8988T (cell line): ENCODE results near the gene KHDC1L.
A peak's percentile ranks its signal among the peaks of the same experiment; 100 is the strongest.
"Not testable (repeated sequence)": the region's sequence is repeated elsewhere in the genome, so short reads cannot be mapped to it uniquely, and the experiment has no call there.

Source experiments
- DNase-seq: peaks from one replicate; pipeline ENCODE4 v3.0.0; 2011

Gene KHDC1L

GRCh38 chr6:73225396-73225795 is at the start of gene KHDC1L:
TSS of gene KHDC1L (minus strand) at chr6:73225496. CDS start at chr6:73225408, 88 bp downstream.
- no peak for DNase-seq

GRCh38 chr6:73269296-73269695 is 44.0 kb upstream of the KHDC1L start:
- not testable (repeated sequence) for DNase-seq

GRCh38 chr6:73268896-73269295 is 43.6 kb upstream of the KHDC1L start:
- DNase-seq: not testable (repeated sequence)

- no peak for DNase-seq
Measured at GRCh38 chr6:73264446-73264845, 39.1 kb upstream of the KHDC1L start.

- DNase-seq: no peak
Measured at GRCh38 chr6:73263570-73263909, 38.2 kb upstream of the KHDC1L start.

- peak; percentile 74 for DNase-seq
Measured at GRCh38 chr6:73262671-73263569, 37.6 kb upstream of the KHDC1L start, which contains the start of gene KHDC1. TSS of gene KHDC1 (minus strand) at chr6:73263196. CDS start at chr6:73242517, 20,679 bp downstream.

GRCh38 chr6:73258721-73259120 is 33.4 kb upstream of the KHDC1L start:
- DNase-seq: no peak

GRCh38 chr6:73254323-73254722 is 29.0 kb upstream of the KHDC1L start:
- DNase-seq: not testable (repeated sequence)

GRCh38 chr6:73252703-73253102 is 27.4 kb upstream of the KHDC1L start:
- no peak for DNase-seq

- DNase-seq: no peak
Measured at GRCh38 chr6:73250016-73250415, 24.7 kb upstream of the KHDC1L start.

- DNase-seq: no peak
Measured at GRCh38 chr6:73248192-73248903, 23.1 kb upstream of the KHDC1L start.

GRCh38 chr6:73242001-73242400 is 16.7 kb upstream of the KHDC1L start:
- no peak for DNase-seq

- DNase-seq: no peak
Measured at GRCh38 chr6:73240730-73241129, 15.4 kb upstream of the KHDC1L start.

GRCh38 chr6:73236144-73236750 is 11.0 kb upstream of the KHDC1L start:
- no peak for DNase-seq

GRCh38 chr6:73234733-73235132 is 9.4 kb upstream of the KHDC1L start:
- DNase-seq: no peak

- DNase-seq: not testable (repeated sequence)
Measured at GRCh38 chr6:73233971-73234370, 8.7 kb upstream of the KHDC1L start.

- no peak for DNase-seq
Measured at GRCh38 chr6:73233048-73233447, 7.8 kb upstream of the KHDC1L start.

GRCh38 chr6:73231986-73232391 is 6.7 kb upstream of the KHDC1L start:
- no peak for DNase-seq

- DNase-seq: no peak
Measured at GRCh38 chr6:73227606-73228255, 2.4 kb upstream of the KHDC1L start.

- DNase-seq: no peak
Measured at GRCh38 chr6:73216859-73217258, 8.4 kb downstream of the KHDC1L start.

- DNase-seq: no peak
Measured at GRCh38 chr6:73209117-73209516, 16.2 kb downstream of the KHDC1L start.

GRCh38 chr6:73207221-73207837 is 18.0 kb downstream of the KHDC1L start:
- DNase-seq: no peak

- DNase-seq: no peak
Measured at GRCh38 chr6:73204252-73204651, 21.0 kb downstream of the KHDC1L start.
